Erythroblast (primary cell): ENCODE results near the gene PGM3.

Experiments
- GATA1 ChIP-seq: IDR thresholded peaks from 2 replicates; pipeline ENCODE4 v1.6.1; 2011; ENCODE audit warnings: low read depth, mild to moderate bottlenecking, control low read depth, low read length, moderate library complexity
- POLR2A ChIP-seq: IDR thresholded peaks from 2 replicates; pipeline ENCODE4 v1.6.1; 2011; ENCODE audit warnings: mild to moderate bottlenecking, low read length

GRCh38 chr6:83126223-83126622, 66.8 kb downstream of the PGM3 start:
- TF ChIP-seq POLR2A, result no peak
- no peak for TF ChIP-seq GATA1
